SK-N-SH treated with all-trans-retinoic acid at 6 μM for 48 hours (cell line): ENCODE measurements around the gene FAM186B.

Experiments
- ATAC-seq: fragments of 200-7000 bp; cut with Tn5 transposase; 3 replicates; pipeline ENCODE4 v1.9.1; 2020; ENCODE audit warnings: mild to moderate bottlenecking, moderate library complexity
- CREB5 ChIP-seq: fragments of 250-450 bp; sonication (Bioruptor Pico); IDR thresholded peaks from 2 replicates; pipeline ENCODE4 v1.5.1; 2020; ENCODE audit warnings: low read depth, mild to moderate bottlenecking, moderate library complexity
- CSDC2 ChIP-seq: fragments of 250-450 bp; sonication (Bioruptor Pico); IDR thresholded peaks from 2 replicates; pipeline ENCODE4 v1.5.0; 2020; ENCODE audit warnings: mild to moderate bottlenecking, moderate library complexity
- ESRRG ChIP-seq: fragments of 250-450 bp; sonication (Bioruptor Pico); IDR thresholded peaks from 2 replicates; pipeline ENCODE4 v1.6.1; 2021; ENCODE audit warnings: mild to moderate bottlenecking
- GLIS3 ChIP-seq: fragments of 250-450 bp; sonication (Bioruptor Pico); IDR thresholded peaks from 2 replicates; pipeline ENCODE4 v1.5.0; 2020; ENCODE audit warnings: mild to moderate bottlenecking, moderate library complexity
- PATZ1 ChIP-seq: fragments of 250-450 bp; sonication (Bioruptor Pico); IDR thresholded peaks from 2 replicates; pipeline ENCODE4 v1.8.0; 2020; ENCODE audit warnings: mild to moderate bottlenecking, moderate library complexity, borderline replicate concordance
- POU6F1 ChIP-seq: fragments of 250-450 bp; sonication (Bioruptor Pico); IDR thresholded peaks from 2 replicates; pipeline ENCODE4 v1.8.0; 2021; ENCODE audit warnings: low read depth, mild to moderate bottlenecking, moderate library complexity, borderline replicate concordance
- RARB ChIP-seq: fragments of 250-450 bp; sonication (Bioruptor Pico); IDR thresholded peaks from 2 replicates; pipeline ENCODE4 v1.8.0; 2021; ENCODE audit warnings: mild to moderate bottlenecking, moderate library complexity
- TCF4 ChIP-seq: fragments of 250-450 bp; sonication (Bioruptor Pico); IDR thresholded peaks from 2 replicates; pipeline ENCODE4 v1.8.0; 2021; ENCODE audit warnings: mild to moderate bottlenecking, moderate library complexity, borderline replicate concordance
- TOX ChIP-seq: fragments of 250-450 bp; sonication (Bioruptor Pico); IDR thresholded peaks from 2 replicates; pipeline ENCODE4 v1.8.0; 2021; ENCODE audit warnings: mild to moderate bottlenecking, moderate library complexity, borderline replicate concordance
- TSHZ2 ChIP-seq: fragments of 250-450 bp; sonication (Bioruptor Pico); IDR thresholded peaks from 2 replicates; pipeline ENCODE4 v1.5.0; 2020; ENCODE audit warnings: mild to moderate bottlenecking, moderate library complexity
- ZFP3 ChIP-seq: fragments of 250-450 bp; sonication (Bioruptor Pico); IDR thresholded peaks from 2 replicates; pipeline ENCODE4 v1.5.0; 2020; ENCODE audit warnings: mild to moderate bottlenecking, moderate library complexity
- ZFP30 ChIP-seq: fragments of 450-650 bp; formaldehyde crosslinking; IDR thresholded peaks from 2 replicates; pipeline ENCODE4 v1.5.0; 2022; ENCODE audit warnings: mild to moderate bottlenecking, moderate library complexity
- ZNF565 ChIP-seq: fragments of 450-650 bp; formaldehyde crosslinking; conservative IDR thresholded peaks from 2 replicates; pipeline ENCODE4 v1.5.0; 2020; ENCODE audit warnings: low read depth, mild to moderate bottlenecking, moderate library complexity
- ZNF8 ChIP-seq: fragments of 450-650 bp; formaldehyde crosslinking; IDR thresholded peaks from 2 replicates; pipeline ENCODE4 v1.5.0; 2020; ENCODE audit warnings: mild to moderate bottlenecking, moderate library complexity

Gene FAM186B

GRCh38 chr12:49541140-49541861, 64.1 kb downstream of the FAM186B start (continued):
- TF ChIP-seq PATZ1 (CRISPR knock-in tag) (no peak), ESRRG (CRISPR knock-in tag) (no peak)

- no peak for ATAC-seq
- TF ChIP-seq ZFP30 (CRISPR knock-in tag) (no peak), ZNF8 (CRISPR knock-in tag) (no peak), ZNF565 (CRISPR knock-in tag) (no peak), CSDC2 (CRISPR knock-in tag) (no peak), ZFP3 (CRISPR knock-in tag) (no peak), GLIS3 (no peak), CREB5 (CRISPR knock-in tag) (no peak), RARB (CRISPR knock-in tag) (no peak), POU6F1 (CRISPR knock-in tag) (no peak), TOX (CRISPR knock-in tag) (no peak)
- TF ChIP-seq, all 23 proteins: peak for 0
These were observed 65.0 kb downstream of the FAM186B start for GRCh38 chr12:49540229-49541139.

- no peak for ATAC-seq
- TF ChIP-seq TCF4 (CRISPR knock-in tag) (no peak), ZFP3 (CRISPR knock-in tag) (no peak), TSHZ2 (CRISPR knock-in tag) (no peak)
These were observed 65.8 kb downstream of the FAM186B start for GRCh38 chr12:49539406-49540228.

GRCh38 chr12:49538510-49539403, 66.7 kb downstream of the FAM186B start, which contains the start of gene KCNH3:
Gene KCNH3, plus strand, starts transcription at chr12:49539030. Its CDS starts 387 bp downstream, at chr12:49539417.
- TF ChIP-seq ZFP3 (CRISPR knock-in tag) (no peak), CREB5 (CRISPR knock-in tag) (no peak), PATZ1 (CRISPR knock-in tag) (no peak), ZNF8 (CRISPR knock-in tag) (no peak), TCF4 (CRISPR knock-in tag) (no peak)
- peak; percentile 67 for ATAC-seq
